ENCODE data around the gene KRTAP1-5. TPM values are rescaled to one million over a fixed set of nuclear protein-coding genes. Genes with fewer than 3 reads are reported as not detected.
"Not testable (repeated sequence)": the region's sequence is repeated elsewhere in the genome, so short reads cannot be mapped to it uniquely, and the experiment has no call there.

The KRTAP1-5 gene
- total and polyA plus RNA-seq, 11 donors, result not detected

DNA sequence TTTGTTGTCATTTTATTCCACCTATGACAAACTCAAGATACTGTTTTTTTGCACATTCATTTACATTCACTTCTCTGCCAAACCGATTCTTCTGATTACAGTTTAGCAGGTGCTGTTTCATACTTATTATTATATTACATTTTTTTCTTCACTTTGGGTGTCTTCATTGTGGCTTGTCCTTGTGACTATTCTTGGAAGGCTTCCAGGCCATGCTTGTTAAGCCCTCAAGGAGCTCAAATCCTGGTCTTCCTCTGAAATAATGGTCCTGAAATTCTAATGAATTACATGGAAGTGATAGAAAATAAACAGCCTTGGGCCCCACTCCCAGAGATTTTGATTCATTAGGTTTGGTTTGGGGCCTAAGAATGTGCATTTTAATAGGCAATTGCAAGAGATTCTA is 37.3 kb upstream of the KRTAP1-5 start:
- no peak for DNase-seq
- WGBS, 4 donors, result 74 to 90% (median 82%) methylated on average over 1 of the region's 1 CpG
- TF ChIP-seq, protein P1, sequence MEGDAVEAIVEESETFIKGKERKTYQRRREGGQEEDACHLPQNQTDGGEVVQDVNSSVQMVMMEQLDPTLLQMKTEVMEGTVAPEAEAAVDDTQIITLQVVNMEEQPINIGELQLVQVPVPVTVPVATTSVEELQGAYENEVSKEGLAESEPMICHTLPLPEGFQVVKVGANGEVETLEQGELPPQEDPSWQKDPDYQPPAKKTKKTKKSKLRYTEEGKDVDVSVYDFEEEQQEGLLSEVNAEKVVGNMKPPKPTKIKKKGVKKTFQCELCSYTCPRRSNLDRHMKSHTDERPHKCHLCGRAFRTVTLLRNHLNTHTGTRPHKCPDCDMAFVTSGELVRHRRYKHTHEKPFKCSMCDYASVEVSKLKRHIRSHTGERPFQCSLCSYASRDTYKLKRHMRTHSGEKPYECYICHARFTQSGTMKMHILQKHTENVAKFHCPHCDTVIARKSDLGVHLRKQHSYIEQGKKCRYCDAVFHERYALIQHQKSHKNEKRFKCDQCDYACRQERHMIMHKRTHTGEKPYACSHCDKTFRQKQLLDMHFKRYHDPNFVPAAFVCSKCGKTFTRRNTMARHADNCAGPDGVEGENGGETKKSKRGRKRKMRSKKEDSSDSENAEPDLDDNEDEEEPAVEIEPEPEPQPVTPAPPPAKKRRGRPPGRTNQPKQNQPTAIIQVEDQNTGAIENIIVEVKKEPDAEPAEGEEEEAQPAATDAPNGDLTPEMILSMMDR (IDR thresholded peaks at IDR 0.05), result no peak
- TF ChIP-seq POLR2A (IDR thresholded peaks at IDR 0.05), result no peak

DNA sequence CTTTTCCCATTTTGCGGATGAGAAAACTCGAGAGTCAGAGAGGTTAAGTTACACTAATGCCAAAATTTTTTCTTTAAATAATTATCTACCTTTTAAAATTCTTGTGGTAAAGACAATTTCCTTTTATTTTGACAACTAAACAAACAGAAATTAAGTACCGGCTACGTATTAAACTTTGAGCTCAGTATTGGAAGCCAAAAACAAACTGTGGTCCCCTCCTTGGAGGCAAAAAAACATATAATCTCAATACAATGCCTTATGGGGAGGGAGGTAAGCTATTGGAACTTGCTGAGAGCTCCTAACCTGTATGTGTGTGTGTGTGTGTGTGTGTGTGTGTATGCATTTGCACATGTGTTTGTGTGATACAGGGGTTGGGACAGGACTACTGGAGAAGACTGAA is 36.4 kb upstream of the KRTAP1-5 start:
- Histone ChIP-seq H3K27ac (no peak overlapping the region), H3K9me3 (no peaks in the 10 kb centered on the region), H3K27me3 (peaks cover 0 to 43% (median 17%) of the 10 kb centered on the region in 9 donors), H3K4me3 (no peak overlapping the region), H3K36me3 (no peaks in the 10 kb centered on the region), H3K4me1 (no peaks in the 10 kb centered on the region)
- TF ChIP-seq, protein P1 (IDR thresholded peaks at IDR 0.05), result no peak
- no peak for TF ChIP-seq POLR2A (IDR thresholded peaks at IDR 0.05)
- intact Hi-C loops (cut with DNase I), result no loop called here
- 81 to 91% (median 85%) methylated on average over 4 of the region's 4 CpGs for WGBS, 4 donors
- ATAC-seq, result no peak
- DNase-seq, result no peak

More for the DNA sequence above, 37.3 kb upstream of the KRTAP1-5 start:
- Histone ChIP-seq H3K9me3 (no peaks in the 10 kb centered on the region), H3K4me3 (no peak overlapping the region), H3K36me3 (no peaks in the 10 kb centered on the region), H3K27ac (no peak overlapping the region), H3K27me3 (peaks cover 0 to 35% (median 10%) of the 10 kb centered on the region in 9 donors), H3K4me1 (no peaks in the 10 kb centered on the region)
- no peak for ATAC-seq
- intact Hi-C loops (cut with DNase I), result no loop called here

DNA sequence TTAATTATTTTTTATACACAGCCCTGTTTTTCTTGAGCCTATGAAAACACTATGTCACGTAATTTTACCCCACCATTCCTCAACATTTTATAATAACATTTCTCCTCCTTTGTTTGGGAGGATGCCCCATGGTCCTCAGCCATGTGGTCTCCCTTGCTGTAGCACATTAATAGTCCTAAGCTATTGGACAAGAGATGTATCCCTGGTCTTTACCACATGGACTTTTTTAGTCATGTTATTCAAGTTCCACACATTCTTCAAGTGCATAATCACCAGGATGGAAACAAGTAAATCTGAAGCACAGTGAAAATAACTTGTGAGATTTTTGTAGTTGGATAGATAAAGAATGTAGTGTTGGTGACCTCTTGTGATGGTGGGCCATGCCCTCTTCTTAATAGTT is 35.0 kb upstream of the KRTAP1-5 start:
- peaks cover 0 to 6% (median 0%) of the 10 kb centered on the region in 12 donors for H3K9me3 ChIP-seq
- DNase-seq (no peak), ATAC-seq (no peak)
- WGBS, 4 donors, result 64 to 82% (median 73%) methylated on average over 1 of the region's 1 CpG
- intact Hi-C loops (cut with DNase I), result no loop called here
- no peaks in the 10 kb centered on the region for H3K36me3 ChIP-seq
- no peak overlapping the region for H3K4me3 ChIP-seq
- no peaks in the 10 kb centered on the region for H3K4me1 ChIP-seq
- TF ChIP-seq POLR2A (IDR thresholded peaks at IDR 0.05), result no peak
- TF ChIP-seq, protein P1 (IDR thresholded peaks at IDR 0.05), result no peak
- no peak overlapping the region for H3K27ac ChIP-seq
- peaks cover 0 to 58% (median 27%) of the 10 kb centered on the region in 9 donors for H3K27me3 ChIP-seq

DNA sequence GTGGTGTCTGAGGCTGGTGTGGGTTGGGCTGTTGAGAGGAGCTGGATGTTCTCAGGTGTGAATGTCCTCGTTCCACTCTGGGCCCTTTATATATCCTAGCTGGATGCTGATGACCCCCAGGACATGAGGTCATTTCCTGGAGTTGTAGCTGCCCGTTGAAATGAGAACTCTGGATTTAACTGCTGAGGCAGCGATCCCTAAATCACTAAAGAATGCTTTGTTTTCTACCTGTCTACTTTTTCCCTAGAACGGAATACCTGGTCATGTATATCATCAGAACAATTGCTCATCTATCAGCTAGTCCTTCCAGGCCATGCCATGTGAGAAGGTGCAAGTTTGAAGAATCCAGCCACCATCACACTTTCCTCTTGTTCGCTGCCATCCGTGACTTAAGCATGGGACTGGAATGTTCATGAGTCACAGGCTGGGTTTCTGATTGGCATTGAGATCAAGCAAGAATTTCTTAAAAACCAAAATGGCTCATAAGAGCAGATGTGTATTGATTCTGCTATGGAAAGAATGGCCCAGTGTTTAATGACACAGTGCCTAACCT is 33.1 kb upstream of the KRTAP1-5 start, which contains the start of gene KRTAP2-3:
KRTAP2-3 (minus strand) TSS at position 63 of the 553 bp plus-strand sequence. CDS start 64 bp downstream, outside the sequence.
- Histone ChIP-seq H3K9me3 (peaks cover 0 to 6% (median 0%) of the 10 kb centered on the region in 12 donors), H3K4me1 (no peaks in the 10 kb centered on the region), H3K4me3 (no peak within 1 kb of the TSS), H3K27me3 (peaks cover 0 to 64% (median 27%) of the 10 kb centered on the region in 9 donors), H3K27ac (no peak within 1 kb of the TSS), H3K36me3 (no peaks in the 10 kb centered on the region)
- TF ChIP-seq, protein P1 (IDR thresholded peaks at IDR 0.05), result no peak
- no peak for TF ChIP-seq POLR2A (IDR thresholded peaks at IDR 0.05)
- intact Hi-C loops (cut with DNase I), result no loop called here
- DNase-seq, result no peak
- no peak for ATAC-seq
- 54 to 62% (median 58%) methylated on average over 6 of the region's 6 CpGs for WGBS, 4 donors

DNA sequence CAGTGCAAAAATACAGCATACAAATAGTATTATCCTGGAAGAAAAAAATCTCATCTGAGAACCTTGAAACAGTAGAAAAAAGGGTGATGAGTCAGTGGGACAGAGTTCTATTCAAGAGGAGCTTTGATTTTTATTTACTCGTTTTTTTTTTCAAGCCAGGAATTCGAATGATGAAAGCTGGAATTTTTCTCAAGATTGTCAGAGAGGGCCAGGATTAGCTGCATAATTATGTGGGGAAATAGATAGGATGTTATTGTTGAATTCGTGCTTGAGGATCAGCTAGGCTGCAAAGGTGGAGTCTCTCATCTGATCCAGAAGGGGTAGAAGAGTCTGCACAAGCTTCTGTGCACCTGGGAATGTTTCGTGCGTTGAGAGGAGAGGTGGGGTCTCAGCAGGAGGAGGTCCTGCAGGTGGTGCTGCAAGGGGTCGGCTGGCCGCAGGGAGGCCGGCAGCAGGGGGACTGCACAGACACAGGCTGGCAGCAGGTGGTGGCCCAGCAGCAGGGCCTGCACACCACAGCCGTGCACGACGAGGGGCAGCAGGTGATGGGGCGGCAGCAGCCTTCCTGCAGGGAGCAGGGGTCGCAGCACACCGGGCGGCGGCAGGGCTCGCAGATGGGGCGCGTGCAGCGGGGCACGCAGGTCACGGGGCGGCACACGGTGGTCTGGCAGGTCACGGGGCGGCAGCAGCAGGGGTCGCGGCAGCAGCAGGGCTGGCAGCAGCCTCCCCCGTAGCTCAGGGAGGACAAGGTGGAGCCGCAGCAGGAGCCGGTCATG is 32.5 kb upstream of the KRTAP1-5 start:
- ATAC-seq; H3K9me3 ChIP-seq; H3K4me1 ChIP-seq; DNase-seq; H3K27ac ChIP-seq; H3K4me3 ChIP-seq; intact Hi-C loops (cut with DNase I); H3K36me3 ChIP-seq: not testable (repeated sequence)
- 24 to 31% (median 25%) methylated on average over 8 to 12 of the region's 31 CpGs for WGBS, 4 donors
- peaks cover 0 to 63% (median 27%) of the 10 kb centered on the region in 9 donors for H3K27me3 ChIP-seq

Measured in heart left ventricle (tissue), 16 donors.